ENCODE measurements around the gene CDHR5.

CDHR5 gene

DNA sequence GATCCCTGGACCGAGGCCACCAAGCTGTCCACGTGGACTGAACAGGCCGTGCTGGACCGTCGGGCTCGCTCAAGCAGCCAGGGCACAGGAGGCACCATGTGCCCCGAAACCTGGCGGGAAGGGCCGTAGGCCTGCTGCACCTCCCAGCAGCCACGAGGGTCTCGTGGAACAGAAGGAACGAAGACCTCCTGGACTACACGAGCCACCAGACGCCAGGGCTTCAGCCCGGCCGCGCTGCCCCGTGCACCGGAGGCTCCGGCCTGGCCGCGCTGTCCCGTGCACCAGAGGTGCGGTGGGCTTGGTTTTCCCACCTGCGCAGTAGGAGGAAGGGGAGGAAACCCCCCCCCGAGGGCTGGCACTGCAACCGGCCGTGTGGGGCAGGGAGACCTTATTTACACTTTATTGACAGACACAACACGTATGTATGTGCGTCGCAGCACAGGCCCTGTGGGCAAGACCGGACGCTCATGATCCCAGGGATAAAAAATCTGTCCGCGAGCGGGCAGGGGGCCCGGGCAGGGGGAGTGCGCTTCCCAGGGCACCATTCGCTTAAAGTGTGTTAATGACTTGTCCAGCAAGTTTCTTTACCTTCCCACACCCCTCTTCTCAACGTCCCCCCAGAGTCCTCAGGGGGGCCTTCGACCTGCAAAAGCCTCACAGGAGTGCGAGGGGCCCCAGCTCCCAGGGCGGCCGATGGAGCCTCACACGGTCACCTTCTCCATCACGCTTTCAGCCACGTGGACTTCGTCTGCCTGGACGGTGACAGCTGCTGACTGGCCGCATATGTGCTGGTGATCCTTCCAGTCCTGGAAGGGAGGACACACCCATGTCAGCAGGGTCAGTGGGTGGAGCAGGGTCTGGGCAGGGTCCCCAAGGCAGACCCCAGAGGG is 19.3 kb upstream of the CDHR5 start:
- DNase-seq, result no peak

DNA sequence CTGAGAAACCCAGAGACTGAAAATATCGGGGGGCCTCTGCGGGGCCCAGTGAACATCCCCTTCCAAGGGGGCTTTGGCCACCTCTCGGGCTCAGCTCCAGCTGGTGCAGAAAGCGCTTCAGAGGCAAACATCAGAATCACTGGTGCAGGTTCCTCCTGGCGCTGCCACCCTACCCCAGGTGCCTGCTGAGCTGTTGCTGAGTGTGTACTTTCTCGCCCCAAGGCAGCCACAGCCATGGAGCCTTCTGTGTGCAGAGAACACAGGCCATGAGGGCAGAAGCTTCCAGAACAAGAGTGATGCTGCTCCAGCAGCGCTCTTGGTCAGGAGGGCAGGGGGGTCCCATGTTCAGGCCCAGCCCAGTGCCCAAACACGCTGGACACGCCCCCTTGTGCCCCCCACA is 18.6 kb upstream of the CDHR5 start:
- DNase-seq, result no peak

GRCh38 chr11:641806-642370 is 17.1 kb upstream of the CDHR5 start:
- no peak for DNase-seq

GRCh38 chr11:640021-640706 is 15.4 kb upstream of the CDHR5 start:
- DNase-seq, result no peak

GRCh38 chr11:639332-639955 is 14.7 kb upstream of the CDHR5 start:
- no peak for DNase-seq

DNA sequence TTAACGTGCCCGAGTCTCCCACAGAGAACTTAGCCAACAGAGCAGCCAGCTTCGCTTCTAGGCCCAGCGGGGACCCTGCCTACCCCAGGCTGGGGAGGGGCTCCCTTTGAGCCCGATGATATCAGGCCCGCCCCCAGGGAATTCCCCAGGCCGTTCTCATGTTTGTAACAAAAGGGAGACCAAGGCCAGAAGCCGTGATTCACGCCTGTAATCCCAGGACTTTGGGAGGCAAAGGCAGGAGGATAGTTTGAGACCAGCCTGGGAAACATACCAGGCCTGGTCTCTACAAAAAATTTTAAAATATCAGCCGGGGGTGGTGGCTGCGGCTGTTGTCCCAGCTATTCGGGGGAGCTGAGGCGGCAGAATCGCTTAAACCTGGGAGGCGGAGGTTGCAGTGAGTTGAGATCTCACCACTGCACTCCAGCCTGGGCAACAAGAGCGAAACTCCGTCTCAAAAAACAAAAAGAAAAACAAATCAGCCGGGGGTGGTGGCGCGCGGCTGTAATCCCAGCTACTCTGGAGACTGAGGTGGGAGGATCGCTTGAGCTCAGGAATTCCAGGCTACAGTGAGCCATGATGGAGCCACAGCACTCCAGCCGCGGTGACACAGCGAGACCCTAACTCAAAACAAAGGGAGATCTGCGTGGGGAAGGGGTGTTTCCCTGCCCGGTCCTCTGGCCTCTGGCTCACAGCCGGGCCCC is 14.0 kb upstream of the CDHR5 start:
- no peak for DNase-seq

DNA sequence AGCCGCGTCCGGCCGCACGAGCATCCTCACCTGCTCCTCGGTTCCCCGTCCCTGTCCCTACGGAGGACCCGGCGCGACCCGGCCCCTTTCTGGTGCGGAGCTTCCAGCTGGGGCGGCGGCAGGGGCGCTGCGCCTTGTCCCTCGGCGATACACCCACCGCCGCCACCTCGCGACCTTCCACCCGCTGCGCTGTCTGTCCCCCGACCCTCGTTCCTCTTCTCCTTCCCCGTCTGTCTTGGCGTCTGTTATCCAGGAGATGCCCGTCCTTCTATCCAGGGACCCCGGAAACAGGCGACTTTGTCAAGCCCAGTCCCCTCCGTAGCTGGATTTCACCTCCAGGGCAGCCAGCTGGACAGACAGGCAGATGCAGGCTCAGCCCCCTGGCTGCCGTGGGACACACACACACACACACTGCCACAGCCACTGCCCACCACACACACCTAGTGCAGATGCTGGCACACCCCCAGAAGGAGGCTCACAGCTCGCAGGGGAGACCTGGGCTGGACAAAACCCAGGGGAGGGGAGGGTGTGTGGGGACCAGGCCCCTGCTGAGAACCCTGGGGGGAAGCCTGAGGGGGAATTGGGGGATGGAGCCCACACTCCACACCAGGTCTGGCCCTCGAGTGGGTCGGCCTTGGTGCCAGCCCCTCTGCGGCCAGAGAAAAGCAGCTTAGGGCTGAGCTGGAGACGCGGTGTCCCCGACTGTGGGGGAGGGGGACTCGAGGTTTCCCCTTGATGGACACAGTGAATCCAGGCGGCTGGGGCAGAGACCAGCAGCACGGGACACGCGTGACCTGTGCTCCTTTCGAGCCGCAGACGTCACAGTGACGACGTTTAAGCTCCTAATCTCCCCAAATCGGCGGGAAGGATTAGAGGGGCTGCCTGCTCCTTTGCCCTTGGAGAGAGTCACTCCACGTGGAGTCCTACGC is 13.1 kb upstream of the CDHR5 start:
- DNase-seq, result no peak

DNA sequence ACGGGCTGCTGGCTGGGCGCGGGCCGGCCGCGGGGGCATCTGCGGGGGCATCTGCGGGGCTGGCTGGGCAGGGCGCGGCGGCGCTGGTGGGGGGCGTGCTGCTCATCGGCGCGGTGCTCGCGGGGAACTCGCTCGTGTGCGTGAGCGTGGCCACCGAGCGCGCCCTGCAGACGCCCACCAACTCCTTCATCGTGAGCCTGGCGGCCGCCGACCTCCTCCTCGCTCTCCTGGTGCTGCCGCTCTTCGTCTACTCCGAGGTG is 12.5 kb upstream of the CDHR5 start:
- no peak for DNase-seq

DNA sequence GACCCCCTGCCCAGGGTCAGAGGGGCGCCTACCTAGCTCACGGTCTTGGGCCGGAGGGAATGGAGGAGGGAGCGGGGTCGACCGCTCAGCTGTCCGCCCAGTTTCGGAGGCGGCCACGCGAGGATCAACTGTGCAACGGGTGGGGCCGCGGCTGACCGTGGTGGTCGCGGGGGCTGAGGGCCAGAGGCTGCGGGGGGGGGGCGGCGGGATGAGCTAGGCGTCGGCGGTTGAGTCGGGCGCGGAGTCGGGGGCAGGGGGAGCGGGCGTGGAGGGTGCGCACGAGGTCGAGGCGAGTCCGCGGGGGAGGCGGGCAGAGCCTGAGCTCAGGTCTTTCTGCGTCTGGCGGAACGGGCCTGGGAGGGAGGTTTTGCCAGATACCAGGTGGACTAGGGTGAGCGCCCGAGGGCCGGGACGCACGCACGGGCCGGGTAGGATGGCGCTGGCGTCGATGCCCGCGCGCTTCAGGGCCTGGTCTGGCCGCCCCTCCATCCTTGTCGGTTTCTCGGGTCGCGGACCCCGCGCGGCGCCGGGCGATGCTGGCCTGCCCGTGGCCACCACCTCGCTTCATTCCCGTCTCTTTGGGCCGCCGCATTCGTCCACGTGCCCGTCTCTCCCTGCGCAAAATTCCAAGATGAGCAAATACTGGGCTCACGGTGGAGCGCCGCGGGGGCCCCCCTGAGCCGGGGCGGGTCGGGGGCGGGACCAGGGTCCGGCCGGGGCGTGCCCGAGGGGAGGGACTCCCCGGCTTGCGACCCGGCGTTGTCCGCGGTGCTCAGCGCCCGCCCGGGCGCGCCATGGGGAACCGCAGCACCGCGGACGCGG is 12.0 kb upstream of the CDHR5 start, which contains the start of gene DRD4:
DRD4 (plus strand) TSS at position 759 of the 822 bp plus-strand sequence; CDS start at position 795, 36 bp downstream.
- DNase-seq, result no peak

GRCh38 chr11:635945-636510 is 11.3 kb upstream of the CDHR5 start:
- DNase-seq, result no peak

- DNase-seq, result no peak
Observed at GRCh38 chr11:630871-631270, 6.1 kb upstream of the CDHR5 start.

GRCh38 chr11:629237-629583 is 4.5 kb upstream of the CDHR5 start:
- no peak for DNase-seq

- DNase-seq, result no peak
Observed at GRCh38 chr11:628056-628455, 3.3 kb upstream of the CDHR5 start.

DNA sequence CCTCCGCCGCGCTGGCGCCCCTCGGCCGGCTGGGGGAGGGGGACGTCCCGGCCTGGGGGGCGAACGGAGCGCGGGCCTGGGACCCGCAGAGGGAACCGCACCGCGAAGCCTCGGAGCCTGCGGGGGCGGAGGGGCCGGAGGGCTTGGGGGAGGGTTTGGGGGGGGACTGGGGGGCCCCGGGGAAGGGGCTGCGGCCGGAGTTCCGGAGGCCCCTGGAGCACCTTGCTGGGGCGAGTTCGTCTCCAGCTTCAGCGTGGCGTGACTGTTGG is 2.5 kb upstream of the CDHR5 start:
- DNase-seq, result no peak

DNA sequence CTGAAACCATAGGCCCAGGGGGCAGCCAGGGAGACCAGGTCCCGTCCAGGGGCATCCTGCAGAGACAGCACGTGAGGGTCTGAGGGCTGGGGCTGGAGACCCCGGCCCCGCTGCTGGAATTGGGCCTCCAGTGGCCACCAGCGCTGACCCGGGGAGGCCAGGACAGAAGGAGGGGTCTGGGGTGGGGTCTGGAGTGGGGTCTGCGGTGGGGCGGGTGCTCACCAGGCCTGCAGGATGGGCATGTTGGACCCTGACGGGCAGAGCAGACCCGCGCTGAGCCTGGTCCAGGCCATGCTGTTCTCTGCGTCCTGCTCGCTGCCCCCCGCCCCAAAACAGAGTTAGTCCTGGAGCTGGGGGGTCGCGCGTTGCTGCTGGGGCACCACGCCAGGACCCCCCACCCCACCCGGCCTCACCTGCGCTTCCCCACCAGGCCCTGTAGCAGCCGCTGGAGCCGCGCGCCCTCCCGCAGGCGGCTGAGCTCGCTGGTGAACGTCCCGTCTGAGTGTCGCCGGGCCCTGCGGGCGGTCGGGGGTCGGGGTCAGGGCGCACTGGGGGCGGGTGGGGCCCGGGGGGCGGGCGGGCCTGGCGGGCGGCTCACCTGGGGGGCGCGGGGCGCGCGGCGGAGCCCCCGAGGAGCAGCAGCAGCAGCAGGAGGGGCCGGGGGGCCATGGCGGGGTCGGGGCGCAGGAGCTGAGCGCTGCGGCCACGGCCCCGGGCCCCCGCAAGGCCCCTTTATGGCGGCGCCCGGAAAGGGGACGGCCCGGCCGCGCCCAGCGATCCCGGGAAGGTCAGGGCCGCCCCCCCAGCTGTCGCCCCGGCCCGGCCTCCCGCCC is 1.9 kb upstream of the CDHR5 start, which contains the start of gene SCT:
SCT (minus strand) TSS at position 707 of the 833 bp plus-strand sequence; CDS start at position 669, 38 bp downstream.
- DNase-seq, result no peak

DNA sequence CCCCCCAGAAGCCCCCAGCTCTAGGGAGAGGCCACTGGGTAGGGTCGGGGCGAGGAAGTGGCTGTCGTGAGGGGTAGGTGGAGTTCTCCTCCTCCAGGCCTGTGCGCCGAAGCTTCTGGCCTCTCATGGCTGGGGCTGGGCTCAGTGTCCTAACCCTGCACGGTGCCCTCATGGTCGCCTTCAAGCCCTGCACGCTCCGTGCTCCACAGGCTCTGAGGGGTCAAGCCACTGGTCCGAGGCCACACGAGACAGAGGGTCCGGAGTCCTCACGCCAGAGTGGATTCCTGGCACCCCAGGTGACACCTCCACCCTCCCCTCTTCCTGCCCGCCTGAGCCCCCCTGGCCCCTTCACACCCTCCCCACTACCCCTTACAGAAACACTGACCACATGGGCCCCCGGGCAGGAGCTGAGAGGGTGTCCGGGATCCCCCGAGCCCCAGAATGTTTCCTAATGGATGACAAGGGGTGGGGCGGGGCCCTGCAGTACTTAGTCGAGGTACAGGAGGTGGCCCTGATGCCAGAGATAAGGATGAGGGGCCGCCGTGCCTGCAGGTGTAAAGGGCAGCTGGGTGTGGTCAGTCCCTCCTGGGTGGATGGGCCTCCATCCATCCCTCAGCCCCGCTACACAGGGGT is 997 bp upstream of the CDHR5 start:
- DNase-seq, result no peak

GRCh38 chr11:623999-624704 is 603 bp downstream of the CDHR5 start:
- DNase-seq, result no peak

GRCh38 chr11:623349-623869 is 1.3 kb downstream of the CDHR5 start:
- DNase-seq, result no peak

Data from GOT3 (cell line).